GM19025 (cell line): ENCODE results near the gene SYT5.
"Not testable (repeated sequence)": the region's sequence is repeated elsewhere in the genome, so short reads cannot be mapped to it uniquely, and the experiment has no call there.

ENCODE experiments used
- ATAC-seq: cut with Tn5 transposase; IDR thresholded peaks from one replicate; pipeline ENCODE4 v1.9.1; 2021; ENCODE audit warnings: mild to moderate bottlenecking, low read depth, moderate library complexity; ENCODE audit not compliant: unreplicated experiment

The SYT5 gene

DNA sequence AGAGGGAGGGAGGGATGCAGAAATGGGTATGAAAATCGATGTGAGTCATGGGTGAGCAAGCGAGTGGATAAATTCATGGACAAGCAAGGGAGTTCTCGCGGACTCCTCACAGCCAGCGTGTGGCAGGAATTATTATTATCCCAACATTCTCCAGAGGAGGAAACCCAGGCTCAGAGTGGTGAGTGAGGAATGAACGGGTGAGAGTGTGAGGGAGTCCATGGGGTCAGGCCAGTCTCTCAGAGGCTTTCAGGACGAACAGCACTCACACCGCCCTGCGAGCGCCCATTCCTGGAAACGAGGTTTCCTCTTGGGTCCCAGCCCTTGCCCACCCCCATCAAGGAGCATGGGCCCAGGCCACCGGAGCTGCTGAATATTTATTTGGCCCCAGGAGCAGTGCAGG lies 7.3 kb downstream of the SYT5 start:
- no peak for ATAC-seq

DNA sequence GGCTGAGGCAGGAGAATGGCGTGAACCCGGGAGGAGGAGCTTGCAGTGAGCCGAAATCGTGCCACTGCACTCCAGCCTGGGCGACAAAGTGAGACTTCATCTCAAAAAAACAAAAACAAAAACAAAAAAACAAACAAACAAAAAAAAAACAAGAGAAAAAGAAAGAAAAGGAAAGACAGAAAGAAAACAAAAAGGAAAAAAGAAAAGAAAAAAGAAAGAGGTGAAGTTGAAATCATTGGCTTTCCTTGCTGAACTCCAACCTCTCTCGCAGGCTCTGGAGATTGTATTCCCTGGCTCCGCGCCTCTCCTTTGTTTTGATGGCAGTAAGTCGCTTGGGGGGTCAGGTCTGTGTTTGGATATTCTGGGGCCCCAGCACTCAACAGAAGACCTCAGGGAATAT lies 7.8 kb downstream of the SYT5 start:
- ATAC-seq: not testable (repeated sequence)

DNA sequence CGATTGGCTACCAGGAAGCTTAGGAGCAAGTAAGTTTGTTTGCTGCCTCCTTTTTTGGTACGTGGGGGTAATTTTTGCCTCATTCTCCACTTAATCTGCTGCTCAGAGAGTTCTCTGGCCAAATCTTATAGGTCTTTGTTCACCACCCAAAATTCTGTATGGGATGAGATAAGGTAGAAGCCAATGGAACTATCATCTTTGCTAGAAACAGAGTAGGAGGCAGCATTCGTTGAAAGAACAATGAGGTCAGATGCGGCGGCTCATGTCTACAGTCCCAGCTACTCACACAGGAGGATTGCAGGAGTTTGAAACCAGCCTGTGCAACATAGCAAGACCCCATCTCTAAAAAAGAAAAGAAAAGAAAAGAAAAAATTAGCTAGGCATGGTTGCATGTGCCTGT lies 8.6 kb downstream of the SYT5 start:
- no peak for ATAC-seq

DNA sequence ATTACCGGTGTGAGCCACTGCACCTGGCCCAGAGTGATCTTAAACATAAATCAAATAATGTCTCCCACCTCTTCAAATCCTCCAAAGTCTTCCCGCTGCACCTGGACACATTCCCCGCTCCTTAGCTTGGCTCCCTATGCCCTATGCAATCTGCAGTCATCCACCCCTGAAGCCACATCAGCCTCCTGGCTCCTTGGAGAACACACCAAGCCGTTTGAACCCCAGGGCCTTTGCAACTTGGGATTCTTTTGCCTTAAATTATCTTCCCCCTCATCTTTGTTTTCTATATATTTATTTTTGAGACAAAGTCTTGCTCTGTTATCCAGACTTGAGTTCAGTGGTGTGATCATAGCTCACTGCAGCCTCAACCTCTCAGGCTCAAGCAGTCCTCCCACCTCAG lies 11.0 kb downstream of the SYT5 start:
- no peak for ATAC-seq

DNA sequence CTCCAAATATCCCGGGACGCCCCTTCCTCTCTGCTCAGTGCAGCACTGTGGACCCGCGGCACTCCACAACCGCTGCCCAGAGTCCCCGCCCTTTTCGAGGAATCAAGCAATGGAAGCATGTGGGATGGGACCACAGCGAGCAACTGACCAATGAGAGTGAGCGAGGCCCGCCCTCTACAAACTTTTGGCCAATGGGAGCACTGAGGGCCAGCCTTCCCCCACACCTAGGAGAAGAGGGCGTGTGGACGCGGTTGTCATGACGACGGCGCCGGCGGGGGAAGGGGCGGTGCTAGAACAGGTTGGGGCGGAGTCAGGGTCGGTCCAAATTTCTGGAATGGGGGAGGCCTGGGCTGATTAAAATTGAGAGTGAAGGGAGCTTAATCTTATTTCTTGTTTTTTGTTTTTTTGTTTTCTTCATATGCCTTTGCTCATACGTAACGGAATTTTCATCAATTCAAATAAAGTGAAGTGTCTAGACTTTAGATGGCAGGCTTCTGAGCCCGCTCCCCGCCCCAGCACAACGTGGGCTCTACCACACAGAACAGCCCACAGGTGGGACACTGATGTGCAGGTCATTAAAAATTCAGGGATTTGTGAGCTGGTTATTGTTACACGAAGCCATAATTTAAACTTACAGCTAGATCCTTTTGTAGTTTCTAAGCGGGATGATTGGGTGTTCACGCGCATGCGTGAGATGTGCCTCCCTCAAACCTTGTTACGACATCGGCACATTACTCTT lies 13.4 kb downstream of the SYT5 start, which contains the start of gene DNAAF3:
DNAAF3 (minus strand) TSS at position 84 of the 739 bp plus-strand sequence. CDS start 200 bp downstream, outside the sequence.
- peak; percentile 58 for ATAC-seq

DNA sequence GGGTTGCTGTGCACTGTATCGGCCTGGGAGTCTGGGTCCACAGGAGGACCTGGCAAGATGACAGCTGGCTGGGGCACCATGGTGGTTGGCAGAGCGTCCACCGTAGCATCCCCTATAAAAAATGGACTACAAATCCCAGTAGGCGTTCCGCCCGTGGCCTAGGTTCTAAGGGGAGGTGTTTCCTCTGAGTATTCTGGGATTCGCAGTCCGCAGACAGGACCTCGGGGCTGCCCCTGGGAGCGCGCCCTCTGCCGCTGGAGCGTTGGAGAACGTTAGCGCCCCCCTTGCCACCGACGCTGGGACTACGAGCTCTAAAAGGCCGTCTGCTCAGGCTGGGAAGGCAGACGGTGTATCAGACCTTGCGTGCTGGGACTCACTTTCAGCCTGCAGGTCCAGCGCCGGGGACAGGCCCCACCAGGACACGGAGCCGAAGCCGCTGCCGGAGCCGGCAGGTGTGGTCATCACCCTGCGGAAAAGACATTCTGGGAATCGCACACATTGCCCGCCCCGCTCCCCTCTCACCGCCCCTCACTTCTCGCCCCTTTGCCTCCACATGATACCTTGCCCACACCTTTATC lies 14.0 kb downstream of the SYT5 start:
- ATAC-seq: no peak

DNA sequence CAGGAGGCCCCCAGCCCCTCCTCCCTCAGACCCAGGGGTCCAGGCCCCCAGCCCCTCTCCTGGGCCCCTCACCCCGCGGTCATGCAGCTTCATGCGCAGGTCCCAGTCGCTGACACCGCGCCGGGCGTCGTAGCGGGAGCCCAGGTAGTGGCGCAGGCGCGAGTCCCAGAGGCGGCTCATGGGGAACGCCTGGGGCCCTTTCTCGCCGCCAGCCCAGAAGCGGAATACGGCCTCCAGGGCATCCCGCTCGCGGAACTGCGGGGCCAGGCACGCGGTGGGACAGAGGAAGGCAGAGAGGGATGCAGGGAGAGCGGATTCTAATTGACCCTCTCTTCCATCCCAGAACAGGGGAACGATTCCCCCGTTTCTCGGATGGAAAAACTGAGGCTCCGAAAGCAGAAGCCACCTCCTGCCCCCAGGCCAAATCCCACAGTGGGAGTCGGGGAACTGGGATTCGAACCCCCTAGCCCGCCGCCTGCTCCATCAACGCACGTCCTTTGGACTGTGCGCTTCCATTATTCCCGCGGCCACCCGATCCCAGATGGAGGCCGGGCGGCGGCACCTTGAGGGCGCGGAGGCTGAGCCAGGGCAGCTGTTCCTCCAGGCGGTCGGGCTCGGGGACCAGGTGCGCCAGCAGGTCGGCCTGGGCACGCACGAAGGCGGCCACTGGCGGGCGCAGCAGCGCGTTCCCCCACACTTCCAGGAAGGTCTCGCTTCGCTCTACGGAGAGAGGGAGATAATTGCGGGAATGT lies 18.3 kb downstream of the SYT5 start:
- ATAC-seq: no peak

DNA sequence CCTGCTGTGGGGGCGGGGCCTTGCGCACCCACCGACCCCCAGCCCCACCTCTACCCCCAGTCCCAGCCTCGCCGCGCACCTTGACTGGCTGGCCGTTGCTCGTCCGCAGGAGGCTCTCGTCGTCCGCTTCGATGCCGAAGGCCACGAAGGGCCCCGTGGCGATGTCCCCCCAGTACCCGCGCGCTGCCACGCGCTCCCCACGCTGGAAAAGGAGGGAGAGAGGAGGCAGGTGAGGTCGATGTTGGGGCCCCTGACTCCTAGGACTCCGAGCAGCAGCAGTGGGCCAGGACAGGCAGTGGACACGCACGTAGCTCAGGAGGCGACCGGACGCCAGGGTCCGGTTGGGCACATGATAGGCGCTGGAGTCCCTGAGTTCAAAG lies 19.1 kb downstream of the SYT5 start:
- no peak for ATAC-seq

DNA sequence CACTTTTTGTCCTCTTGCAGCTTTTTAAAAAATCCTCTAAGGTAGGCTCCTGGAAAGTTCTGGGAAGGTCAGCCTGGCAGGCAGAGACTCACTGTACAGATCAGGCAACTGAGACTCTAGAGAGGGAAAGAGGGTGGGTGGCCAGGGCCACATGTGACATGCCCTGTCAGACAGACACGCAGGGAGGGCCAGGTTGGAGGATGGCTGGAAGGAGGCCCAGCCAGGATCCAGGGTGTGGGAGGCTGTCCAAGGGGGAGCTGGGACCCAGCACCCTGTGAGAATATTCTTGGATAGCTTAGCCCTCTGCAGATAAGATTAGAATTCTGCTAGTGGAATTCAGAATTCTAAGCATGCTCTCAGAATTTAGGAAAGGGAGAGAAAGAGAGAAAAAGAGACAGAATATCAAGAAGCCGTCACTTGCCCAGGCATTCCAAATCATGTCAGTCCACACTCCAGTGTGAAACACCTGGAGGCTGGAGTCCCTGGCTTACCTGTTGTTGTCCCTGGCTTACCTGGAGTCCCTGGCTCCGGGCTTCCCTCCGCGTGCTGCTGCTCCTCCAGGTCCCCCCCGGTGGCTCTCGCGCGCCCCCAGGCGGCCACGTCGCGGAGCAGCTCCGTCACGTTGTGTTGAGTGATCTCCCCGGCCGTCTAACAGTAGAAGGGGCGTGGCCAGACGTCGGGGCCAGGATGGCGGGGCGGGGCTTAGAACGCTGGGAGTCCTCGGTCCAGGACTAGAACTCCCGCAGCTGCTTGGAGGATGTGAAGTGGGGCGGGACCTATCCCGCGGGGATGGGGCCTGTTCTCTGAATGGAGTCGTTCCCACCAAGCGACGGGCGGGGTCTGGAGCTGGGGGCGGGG lies 19.7 kb downstream of the SYT5 start:
- ATAC-seq: no peak

DNA sequence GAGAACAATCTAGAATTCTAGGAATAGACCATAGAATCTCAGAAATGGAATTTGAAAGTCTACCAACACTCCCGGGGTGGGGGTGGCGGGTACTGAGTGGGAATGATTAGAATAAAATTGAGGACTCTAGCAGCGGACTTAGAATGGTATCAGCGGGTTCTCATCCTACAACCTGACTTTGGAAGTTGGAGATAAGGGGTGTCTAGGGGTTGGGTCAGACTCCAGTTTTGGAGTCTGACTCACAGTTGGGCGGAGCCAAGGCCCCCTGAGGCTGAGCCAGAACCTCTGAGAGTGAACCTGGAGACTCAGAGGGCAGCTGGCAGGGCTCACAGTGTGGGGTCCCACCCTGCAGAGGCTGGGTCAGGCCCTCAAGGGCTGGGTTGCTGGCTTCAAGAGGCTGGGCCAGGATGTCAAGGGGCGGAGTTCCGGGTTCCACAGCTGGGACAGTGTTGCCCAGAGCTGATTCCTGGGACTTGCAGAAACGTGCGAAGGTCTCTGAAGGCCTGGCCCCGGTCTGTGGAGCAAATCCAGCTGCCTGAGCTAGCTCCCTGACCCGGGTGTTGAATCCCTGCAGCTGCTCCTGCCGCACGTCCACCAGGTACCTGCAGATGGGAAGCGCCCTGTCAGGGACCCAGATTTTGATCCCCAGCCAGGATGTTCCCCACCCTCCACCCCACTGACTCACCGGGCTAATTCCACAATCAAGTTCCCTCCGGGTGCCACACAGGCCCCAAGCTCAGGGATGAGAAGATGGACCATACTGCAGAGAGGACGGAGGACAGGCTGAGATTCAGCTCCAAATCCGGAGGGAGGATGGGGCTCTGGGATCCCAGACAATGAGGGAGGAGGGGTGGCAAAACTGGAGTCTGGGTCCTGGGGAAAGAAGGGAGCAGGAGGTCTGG lies 21.0 kb downstream of the SYT5 start:
- no peak for ATAC-seq

DNA sequence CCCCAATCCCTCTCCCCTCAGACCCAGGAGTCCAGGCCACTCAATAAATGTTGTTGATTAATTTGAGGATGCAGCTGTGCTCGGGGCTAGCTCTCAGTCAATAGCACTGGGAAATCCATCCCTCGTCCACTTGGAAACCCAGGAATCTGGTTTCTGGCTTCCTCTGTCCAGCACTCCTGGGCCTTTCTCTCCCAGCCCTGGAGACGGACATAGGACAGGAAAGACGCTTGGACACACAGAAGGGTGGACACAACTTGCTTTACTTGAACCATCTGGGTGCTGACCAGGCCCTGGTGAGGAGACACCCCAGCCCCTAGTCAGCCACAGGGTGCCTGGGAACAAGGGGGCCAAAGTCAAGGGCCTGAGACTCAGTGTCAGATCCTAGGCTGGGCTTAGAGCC lies 21.7 kb downstream of the SYT5 start:
- no peak for ATAC-seq

DNA sequence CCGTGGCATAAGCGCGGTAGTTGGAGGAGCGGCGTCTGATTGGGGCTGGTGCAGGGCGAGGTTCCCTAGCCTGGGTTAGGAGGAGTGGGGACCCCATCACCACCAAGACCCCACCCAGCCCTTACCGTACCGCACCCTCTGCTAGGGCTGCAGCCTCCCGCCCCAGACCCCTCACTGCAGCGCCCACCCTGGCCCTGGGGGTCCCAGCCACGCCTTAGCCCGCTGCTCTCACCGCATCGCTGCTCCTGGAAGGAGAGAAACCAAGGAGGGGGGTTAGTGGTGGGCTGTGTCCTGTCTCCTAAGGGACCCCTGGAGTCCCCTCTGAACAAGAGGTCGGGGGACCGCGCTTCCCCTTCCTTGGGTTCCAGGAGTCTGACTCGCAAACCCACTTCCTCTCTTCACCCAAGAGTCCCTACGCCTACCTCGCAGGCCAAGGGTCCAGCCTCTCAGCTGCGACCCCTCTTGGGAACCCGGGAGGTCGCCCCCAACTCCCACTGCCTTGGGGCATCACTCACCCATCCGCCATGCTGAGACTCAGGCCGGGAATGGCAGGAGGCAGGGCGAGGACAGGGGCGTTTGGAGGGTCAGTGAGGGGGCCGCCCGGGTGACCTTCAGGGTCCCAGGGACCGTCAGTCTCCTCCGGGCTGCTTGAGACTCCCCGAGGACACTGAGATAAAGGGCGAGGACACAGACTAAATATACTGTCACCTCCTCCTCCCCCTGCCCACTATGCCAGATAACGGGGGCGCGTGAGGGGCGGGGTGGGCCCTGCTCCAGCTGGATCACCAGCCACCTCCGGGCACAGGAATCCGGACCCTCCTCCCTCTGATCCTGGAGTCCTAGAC lies 22.8 kb downstream of the SYT5 start, which contains the start of gene TNNI3:
TNNI3 (minus strand) TSS at position 669 of the 845 bp plus-strand sequence; CDS start at position 526, 143 bp downstream.
- ATAC-seq: no peak

DNA sequence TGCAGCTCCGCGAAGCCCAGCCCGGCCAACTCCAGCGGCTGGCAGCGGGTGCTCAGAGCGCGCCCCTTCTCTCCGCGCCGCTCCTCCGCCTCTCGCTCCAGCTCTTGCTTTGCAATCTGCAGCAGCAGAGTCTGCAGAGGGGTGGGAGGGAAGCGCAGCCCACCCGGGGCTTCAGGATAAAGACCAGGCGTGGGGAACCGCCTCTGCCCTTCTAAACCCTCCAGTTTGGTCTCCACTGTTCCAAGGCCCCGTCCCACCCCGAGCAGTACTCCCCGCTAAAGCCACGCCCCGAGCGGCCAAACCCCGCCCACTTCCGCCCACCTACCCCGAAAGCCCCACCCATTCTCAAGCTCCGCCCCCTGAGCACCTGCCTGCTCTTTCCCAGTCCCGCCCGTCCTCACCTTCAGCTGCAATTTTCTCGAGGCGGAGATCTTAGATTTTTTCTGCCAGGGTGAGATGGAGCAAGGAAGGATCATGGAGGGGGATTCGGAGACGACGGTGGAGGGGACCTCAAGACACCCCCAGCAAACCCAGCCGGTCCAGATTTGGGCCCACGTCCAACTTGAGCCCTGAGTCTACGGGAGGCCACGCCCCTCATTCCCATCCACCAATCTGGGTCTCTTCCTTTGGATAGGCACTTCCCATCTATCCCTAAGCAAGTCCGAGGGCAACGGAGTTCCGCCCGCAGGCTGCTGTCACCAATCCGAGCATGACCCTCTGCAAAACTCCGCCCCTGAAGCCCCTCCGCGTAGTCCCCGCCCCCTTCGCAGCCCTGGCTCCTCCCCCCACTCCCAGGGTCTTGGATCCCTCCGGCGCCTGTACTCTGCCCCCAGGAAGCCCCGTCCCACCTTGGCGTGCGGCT lies 23.7 kb downstream of the SYT5 start:
- no peak for ATAC-seq

DNA sequence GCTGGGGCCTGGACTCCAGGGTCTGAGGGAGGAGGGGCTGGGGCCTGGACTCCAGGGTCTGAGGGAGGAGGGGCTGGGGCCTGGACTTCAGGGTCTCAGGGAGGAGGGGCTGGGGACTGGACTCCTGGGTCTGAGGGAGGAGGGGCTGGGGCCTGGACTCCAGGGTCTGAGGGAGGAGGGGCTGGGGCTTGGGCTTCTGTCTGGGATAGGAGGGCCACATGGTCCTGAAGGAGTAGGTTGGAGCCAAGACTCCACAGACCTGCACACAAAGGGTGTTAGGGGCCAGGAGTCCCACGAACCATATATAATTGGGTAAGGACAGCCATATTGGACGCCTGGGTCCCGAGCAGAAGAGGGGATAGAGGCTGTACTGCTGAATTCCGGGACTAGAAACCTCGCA lies 24.3 kb downstream of the SYT5 start:
- ATAC-seq: not testable (repeated sequence)

DNA sequence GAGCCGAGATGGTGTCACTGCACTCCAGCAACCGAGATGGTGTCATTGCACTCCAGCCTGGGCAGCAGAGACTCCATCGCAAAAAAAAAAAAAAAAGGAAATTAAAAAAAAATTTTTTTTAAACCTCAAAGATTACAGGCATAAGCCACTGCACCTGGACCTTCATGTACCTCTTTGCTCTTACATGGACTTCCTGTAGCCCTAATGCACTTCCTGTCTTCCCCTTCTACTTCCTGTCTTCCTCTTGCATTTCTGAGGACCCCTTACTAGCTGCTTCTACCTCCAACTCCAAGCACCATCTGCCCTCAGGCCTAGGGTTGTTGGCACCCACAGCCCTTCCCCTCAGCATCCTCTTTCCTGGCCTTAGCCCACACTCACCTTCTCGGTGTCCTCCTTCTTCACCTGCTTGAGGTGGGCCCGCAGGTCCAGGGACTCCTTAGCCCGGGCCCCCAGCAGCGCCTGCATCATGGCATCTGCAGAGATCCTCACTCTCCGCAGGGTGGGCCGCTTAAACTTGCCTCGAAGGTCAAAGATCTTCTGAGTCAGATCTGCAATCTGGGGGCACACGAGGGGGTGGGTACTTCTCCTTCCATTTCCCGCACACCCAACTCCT lies 26.3 kb downstream of the SYT5 start:
- ATAC-seq: no peak

DNA sequence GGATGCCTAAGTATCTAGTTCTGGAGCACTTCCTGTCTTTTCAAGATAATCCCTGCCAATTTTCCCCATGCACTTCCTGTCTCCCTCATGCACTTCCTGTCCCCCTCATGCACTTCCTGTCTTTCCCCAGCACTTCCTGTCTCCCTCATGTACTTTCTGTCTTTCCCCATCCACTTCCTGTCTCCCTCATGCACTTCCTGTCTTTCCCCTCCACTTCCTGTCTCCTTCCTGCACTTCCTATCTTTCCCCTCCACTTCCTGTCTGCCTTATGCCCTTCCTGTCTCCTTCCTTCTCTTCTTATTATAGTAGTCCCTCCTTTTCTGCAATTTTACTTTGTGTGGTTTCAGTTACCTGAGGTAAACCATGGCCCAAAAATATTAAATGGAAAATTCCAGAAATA lies 28.1 kb downstream of the SYT5 start:
- no peak for ATAC-seq
